ENCODE data around the gene FPGS.
"Not testable (repeated sequence)": the region's sequence is repeated elsewhere in the genome, so short reads cannot be mapped to it uniquely, and the experiment has no call there.

The FPGS gene

GRCh38 chr9:127845619-127846018 is 42.9 kb downstream of the FPGS start:
- DNase-seq = not testable (repeated sequence)

GRCh38 chr9:127846443-127847177 is 43.9 kb downstream of the FPGS start:
- DNase-seq = no peak

DNA sequence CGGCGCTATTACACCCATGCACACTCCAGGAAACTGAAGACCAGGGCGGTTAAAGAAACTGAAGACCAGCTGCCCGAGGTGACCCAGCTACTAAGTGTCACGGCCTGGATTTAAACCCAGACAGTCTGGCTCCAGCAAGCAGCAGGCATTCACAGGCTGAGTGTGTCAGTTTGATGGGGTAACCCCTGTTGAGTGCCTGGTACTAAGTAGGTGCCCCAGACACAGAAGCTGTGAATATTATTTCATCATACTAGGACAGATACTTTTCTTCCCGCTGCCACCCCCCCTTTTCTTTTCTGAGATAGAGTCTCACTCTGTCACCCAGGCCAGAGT is 44.5 kb downstream of the FPGS start:
- no peak for DNase-seq

DNA sequence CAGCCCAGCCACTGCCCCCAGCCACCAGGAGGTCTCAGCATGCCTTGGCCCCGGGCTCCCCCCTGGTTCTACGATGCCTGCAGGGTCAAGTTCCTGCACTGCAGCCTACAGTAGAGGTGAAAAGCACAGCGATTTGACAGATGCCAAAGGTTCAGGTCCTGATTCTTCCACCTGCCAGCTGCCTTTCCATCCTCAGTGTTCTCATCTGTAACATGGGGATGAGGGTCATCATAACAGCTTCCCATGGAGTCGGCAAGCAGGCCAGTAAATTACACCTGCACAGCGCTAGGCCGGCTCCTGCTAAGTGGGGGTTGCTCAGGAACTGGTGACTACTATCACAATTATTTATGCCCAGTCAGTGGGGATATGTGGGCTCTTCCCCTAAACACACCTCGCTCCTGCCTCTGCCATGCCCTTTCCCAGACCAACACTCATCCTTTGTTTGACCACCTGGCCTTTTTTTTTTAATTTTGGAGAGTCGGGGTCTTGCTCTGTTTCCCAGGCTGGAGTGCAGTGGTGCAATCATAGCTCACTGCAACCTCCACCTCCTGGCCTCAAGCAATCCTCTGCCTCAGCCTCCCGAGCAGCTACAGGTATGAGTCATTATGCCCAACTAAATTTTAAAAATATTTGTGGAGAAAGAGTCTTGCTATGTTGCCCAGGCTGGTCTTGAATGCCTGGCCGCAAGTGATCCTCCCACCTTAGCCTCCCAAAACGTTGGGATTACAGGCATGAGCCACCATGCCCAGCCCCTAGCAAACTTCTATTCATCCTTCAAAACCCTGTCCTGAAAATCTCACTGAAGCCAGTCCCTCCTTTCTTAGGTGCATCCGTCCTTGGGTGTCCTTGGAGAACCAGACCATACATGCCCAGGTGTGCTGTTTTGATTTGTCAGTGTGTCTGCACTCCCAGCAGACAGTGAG is 45.4 kb downstream of the FPGS start:
- DNase-seq = no peak

- no peak for DNase-seq
Observed at GRCh38 chr9:127848756-127849504, 46.2 kb downstream of the FPGS start.

- DNase-seq = no peak
Observed at GRCh38 chr9:127850286-127850830, 47.7 kb downstream of the FPGS start.

GRCh38 chr9:127852829-127853228 is 50.1 kb downstream of the FPGS start:
- no peak for DNase-seq

DNA sequence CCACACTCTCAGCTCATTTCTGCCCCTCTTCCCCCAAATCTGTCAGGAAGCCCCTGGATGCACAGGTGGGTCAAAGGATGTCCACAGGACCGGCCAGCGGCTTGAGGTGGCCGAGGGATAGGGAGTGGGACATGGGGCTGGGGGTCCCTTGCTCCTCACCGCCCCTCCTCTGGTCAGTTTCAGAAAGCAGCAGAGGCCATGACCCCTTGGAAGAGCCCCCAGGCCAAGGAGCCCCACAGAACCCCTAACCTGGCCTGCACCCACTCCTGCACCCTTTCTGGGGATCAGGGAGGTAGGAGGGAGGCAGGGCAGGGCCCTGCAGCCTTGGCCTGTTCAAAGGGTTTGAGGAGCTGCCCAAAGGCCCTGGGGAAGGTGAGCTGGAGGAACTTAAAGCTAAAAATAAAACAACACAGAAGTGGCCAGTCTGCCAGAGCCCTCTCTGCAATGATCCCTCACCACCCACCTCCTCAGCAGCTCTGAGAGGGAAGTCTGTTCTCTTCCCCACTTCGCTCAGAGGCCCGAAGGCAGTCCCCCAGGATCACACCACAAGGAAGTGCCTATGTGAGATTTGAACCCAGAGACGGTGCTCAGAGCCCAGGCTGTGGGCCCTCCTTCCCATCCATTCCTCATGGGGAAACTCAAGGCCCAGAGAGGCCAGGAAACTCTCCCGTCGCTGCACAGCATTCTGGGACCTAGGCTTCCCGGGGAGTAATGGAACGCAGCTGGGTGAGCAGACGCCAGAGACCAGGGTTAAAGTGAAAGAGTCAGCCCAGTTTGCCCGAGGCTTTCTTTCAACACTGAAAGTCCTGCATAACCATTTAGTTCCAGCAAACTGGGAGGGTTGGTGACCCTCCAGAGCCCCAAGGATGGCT is 50.9 kb downstream of the FPGS start:
- no peak for DNase-seq

- DNase-seq = no peak
Observed at GRCh38 chr9:127854184-127854806, 51.6 kb downstream of the FPGS start, which contains the start of gene ENG. Gene ENG (minus strand): TSS chr9:127854658. CDS start chr9:127854355, 303 bp downstream.

DNA sequence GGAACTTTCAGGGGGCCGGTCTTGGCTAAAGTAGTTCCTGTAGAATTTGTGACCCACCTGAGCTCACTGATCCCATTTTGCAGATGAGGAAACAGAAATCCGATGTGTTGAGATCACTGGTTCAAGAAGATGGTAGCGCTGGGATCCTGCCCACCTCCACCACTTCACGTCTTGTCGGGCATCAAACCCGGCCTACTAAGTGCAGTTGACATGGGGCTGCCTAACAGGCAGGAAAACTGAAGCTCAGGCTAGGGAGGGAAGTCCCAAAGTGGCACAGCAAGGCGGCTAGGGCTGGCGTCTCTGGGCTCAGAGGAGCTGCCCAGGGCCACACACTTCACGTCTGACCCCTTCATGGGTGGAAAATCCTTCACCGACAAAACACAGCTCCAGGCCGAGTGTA is 52.3 kb downstream of the FPGS start:
- no peak for DNase-seq

GRCh38 chr9:127855522-127855921 is 52.8 kb downstream of the FPGS start:
- no peak for DNase-seq

DNA sequence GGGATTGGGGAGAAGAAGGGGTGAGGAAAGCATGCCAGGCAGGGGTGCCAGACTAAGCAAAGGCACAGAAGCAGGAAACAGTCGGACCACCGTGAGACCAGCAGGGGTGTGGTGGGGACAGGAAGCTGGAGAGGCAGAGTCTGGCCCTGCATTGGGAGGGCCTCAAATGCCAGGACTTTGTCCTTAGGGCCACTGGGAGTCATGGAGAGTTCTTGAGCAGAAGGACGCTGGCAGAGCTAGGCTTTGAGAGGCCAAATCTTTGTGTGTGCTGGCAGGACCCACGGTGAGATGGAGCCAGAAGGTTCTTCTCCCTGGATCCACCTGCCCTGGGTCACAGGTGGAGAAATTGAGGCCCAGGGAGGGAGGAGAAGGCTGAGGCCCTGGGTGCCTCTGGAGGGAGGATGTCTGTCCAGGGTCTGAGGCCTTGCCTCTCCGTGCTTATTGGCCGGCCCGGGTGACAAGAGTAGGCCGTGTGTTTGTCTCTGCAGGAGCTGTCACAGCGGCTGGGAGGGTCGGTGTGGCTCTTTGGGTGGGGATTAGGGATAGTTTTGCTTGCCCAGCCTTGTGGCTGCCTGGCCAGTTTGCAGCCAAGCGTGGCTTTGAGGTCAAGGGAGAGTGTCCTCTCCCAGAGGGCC is 53.5 kb downstream of the FPGS start:
- DNase-seq = no peak

DNA sequence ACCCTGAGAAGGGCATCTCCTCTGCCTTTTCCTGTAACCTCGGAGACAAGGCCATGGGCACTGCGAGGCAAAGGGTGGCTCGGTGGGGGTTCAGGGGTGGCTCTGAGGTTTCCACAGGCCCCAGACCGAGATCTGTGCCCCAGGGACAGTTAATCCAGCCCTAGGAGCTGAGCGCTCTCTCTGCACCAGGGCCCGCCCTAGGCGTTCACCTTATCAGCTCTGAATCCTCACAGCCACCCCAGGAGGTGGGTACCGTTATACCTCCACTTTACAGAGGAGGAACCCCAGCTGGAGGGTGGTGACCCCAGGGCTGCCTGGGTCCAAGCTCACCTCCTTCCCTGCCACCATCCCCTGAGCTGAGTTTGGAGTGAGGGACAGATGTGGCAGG is 54.0 kb downstream of the FPGS start:
- no peak for DNase-seq

DNA sequence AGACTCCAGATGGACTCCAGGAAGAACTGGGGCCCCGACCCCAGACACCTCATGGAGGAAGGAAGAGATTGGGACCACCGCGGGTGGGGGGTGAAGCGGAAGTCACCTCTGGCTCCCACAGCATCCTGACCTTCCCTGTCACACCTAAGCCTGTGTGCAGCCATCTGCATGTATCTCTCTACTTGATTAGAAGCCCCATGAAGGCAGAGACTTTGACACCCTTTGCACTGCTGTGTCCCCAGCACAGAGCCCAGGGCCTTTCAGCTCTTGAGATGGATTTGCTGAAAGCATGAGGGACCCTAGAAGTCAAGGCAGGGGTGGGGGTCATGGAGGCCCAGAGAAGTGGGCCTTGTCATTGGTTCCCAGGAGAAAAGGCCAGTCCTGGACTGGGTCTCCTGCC is 54.6 kb downstream of the FPGS start:
- DNase-seq = no peak

DNA sequence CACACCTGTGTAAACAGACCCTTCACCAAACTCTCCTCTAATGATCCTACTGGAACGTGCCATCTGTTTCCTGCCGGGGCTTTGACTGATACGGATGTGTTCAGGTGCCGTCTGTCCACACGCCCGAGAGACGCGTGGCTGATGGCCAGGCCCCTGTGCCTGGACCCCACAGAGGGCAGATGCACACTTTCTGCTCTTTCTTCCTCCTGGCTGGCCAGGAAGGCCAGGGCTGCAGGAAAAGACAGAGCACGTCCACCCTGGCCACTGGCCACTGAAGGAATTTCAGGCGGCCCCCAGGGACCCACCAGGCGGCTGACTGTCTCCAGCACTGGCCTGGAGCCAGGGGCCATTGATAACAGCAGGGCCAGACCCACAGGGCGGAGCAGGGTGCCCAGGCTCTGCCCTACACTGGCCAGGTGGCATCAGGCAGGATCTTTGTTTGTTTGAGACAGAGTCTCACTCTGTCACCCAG is 55.4 kb downstream of the FPGS start:
- no peak for DNase-seq

GRCh38 chr9:127860260-127860659 is 57.6 kb downstream of the FPGS start:
- DNase-seq = no peak

DNA sequence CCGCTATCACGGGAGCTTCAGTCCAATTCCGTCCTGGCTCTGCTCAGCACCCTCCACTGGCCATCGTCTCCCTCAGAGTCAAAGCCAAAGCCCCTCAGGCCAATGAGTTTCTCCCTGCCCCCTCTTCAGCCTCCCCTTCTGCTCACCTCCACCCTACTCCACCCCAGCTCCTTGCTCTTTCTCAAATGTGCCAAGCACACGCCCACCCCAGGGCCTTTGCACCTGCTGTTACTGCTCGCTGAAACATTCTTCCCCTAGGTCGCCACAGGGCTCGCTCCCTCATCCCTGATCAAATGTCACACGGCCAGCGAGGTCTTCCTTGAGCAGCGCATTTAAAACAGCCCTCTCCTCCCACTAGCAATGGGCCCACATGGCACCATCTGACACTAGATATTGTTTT is 58.1 kb downstream of the FPGS start:
- no peak for DNase-seq

- DNase-seq = peak; percentile 19 to 44
Observed at GRCh38 chr9:127862075-127863011, 59.7 kb downstream of the FPGS start.

GRCh38 chr9:127863191-127863621 is 60.5 kb downstream of the FPGS start:
- DNase-seq = no peak
